Astrocyte of the cerebellum (primary cell): Measurements from ENCODE around the gene CNNM4.

Experiments
- DNase-seq: peaks from one replicate; pipeline ENCODE4 v3.0.0-alpha.2; 2011; ENCODE audit warnings: low read depth
- H3K4me3 ChIP-seq: 2 replicates; pipeline ENCODE4 v1.5.1; 2011; ENCODE audit warnings: mild to moderate bottlenecking, low read depth, low read length, moderate library complexity
- in situ Hi-C: cut with HindIII; loops from 2 replicates; pipeline ENCODE4 v1.10.0; 2017; ENCODE audit warnings: low sequenced_read_pairs
- TF ChIP-seq, protein P1 (sequence below): IDR thresholded peaks from 2 replicates; pipeline ENCODE4 v1.5.1; 2012; ENCODE audit warnings: low read length, low read depth, moderate library complexity, mild to moderate bottlenecking; ENCODE audit errors: missing control alignments

CNNM4 gene

DNA sequence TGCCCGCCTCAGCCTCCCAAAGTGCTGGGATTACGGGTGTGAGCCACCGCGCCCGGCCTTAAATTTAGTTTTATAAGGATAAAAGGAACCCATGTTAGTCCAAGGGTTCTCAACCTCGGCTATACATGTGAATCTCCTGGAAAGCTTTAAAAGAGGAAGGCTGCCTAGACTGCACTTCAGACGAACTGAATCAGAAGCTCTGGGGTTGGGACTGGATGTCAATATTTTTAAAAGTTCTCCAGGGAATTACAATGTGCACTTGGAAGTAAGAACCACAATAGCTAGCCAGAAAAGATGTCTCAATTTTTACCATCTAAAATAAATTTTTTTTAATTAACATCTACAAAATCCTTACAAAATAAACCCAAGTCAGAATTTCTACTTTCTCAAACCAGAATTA, 31.0 kb upstream of the CNNM4 start:
- TF ChIP-seq, protein P1, sequence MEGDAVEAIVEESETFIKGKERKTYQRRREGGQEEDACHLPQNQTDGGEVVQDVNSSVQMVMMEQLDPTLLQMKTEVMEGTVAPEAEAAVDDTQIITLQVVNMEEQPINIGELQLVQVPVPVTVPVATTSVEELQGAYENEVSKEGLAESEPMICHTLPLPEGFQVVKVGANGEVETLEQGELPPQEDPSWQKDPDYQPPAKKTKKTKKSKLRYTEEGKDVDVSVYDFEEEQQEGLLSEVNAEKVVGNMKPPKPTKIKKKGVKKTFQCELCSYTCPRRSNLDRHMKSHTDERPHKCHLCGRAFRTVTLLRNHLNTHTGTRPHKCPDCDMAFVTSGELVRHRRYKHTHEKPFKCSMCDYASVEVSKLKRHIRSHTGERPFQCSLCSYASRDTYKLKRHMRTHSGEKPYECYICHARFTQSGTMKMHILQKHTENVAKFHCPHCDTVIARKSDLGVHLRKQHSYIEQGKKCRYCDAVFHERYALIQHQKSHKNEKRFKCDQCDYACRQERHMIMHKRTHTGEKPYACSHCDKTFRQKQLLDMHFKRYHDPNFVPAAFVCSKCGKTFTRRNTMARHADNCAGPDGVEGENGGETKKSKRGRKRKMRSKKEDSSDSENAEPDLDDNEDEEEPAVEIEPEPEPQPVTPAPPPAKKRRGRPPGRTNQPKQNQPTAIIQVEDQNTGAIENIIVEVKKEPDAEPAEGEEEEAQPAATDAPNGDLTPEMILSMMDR: no peak
- no peak for DNase-seq
- H3K4me3 ChIP-seq: no peak overlapping the region
- in situ Hi-C loops: no loop called here

DNA sequence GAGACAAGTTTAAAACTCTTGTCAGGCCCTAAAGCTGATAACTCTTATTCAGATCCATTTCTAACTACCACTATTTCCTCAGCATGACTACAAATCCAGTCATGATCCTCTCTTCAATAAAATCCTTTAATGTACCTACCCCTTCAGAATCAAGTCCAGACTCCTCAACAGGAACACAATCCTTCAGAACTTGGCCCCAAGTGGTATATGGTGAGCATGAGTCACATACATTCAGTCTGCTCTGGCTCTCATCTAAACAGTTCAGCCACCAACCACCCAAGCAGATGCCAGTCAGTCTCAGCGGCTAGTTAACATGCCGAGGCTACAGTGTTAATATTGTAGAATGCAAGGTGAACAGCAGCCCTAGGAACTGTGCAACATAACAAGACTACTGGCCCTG, 30.5 kb upstream of the CNNM4 start:
- DNase-seq: no peak
- H3K4me3 ChIP-seq: no peak overlapping the region
- in situ Hi-C loops: no loop called here
- TF ChIP-seq, protein P1: no peak

DNA sequence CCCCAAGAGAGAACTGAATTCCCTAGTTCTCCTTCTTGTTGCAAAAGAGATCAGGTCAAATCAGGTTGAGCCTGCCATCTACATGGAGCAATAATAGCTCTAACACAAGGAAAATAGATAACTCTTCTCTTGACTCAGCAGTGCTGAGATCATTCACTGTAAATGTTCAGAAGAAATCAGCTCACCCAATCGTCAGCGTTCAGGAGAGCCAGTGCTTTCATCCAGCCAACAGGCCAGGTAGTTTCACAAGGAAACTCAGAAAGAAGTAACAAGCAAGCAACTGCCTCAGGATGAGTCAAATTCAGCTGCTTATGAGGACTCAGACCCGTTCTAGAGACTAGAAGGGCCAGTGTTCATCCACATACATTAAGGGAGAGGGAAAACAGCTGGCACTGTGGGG, 26.8 kb upstream of the CNNM4 start:
- TF ChIP-seq, protein P1: no peak
- no peak overlapping the region for H3K4me3 ChIP-seq
- in situ Hi-C loops: no loop called here
- no peak for DNase-seq

- DNase-seq: no peak
- H3K4me3 ChIP-seq: no peak overlapping the region
- TF ChIP-seq, protein P1: no peak
- in situ Hi-C loops: no loop called here
Measured at GRCh38 chr2:96734880-96735583, 25.7 kb upstream of the CNNM4 start.

DNA sequence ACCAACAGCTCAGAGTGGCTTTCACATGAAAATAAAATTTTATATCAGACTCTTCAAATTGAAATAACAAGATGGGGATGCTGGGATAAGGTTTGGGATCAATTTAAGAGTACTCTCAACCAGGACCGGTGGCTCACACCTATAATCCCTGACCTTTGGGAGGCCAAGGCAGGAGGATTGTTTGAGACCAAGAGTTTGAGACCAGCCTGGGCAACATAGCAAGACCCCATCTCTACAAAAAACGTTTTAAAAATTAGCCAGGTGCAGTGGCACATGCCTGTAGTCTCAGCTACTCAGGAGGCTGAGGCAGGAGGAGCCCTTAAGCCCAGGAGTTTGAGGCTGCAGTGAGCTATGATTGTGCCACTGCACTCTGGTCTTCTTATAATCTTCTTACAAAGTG, 23.5 kb upstream of the CNNM4 start:
- DNase-seq: no peak
- TF ChIP-seq, protein P1: no peak
- H3K4me3 ChIP-seq: no peak overlapping the region
- in situ Hi-C loops: no loop called here

GRCh38 chr2:96737831-96738230, 22.9 kb upstream of the CNNM4 start:
- in situ Hi-C loops: no loop called here
- no peak overlapping the region for H3K4me3 ChIP-seq
- TF ChIP-seq, protein P1: no peak
- DNase-seq: no peak
